GM23338 (cell line): Measurements from ENCODE around the gene MSANTD1. TPM values are rescaled to one million over a fixed set of nuclear protein-coding genes. Genes with fewer than 3 reads are reported as not detected.

Experiments
- ATAC-seq: fragments of 200-7000 bp; cut with Tn5 transposase; 3 replicates; pipeline ENCODE4 v1.9.1; 2020
- DNase-seq: peaks from one replicate; pipeline ENCODE4 v3.0.0-alpha.2; 2015; ENCODE audit warnings: low spot score
- H2AFZ ChIP-seq: fragments of 200-600 bp; sonication (generic); 2 replicates; pipeline ENCODE4 v1.8.0; 2016; ENCODE audit warnings: antibody characterized with exemption, mild to moderate bottlenecking, moderate library complexity
- H3F3A ChIP-seq: fragments of 200-600 bp; sonication (generic); replicated peaks from 2 replicates; pipeline ENCODE4 v1.8.0; 2017; ENCODE audit warnings: antibody characterized with exemption, mixed run types, low read depth
- H3K27ac ChIP-seq: fragments of 200-600 bp; sonication (generic); 2 replicates; pipeline ENCODE4 v1.6.1; 2016; ENCODE audit warnings: low read depth
- H3K27me3 ChIP-seq: fragments of 200-600 bp; sonication (generic); 2 replicates; pipeline ENCODE4 v1.8.0; 2016; ENCODE audit warnings: mild to moderate bottlenecking, mixed run types, moderate library complexity; ENCODE audit not compliant: insufficient read depth
- H3K36me3 ChIP-seq: fragments of 200-600 bp; sonication (generic); 2 replicates; pipeline ENCODE4 v1.8.0; 2016; ENCODE audit warnings: mild to moderate bottlenecking; ENCODE audit not compliant: insufficient read depth
- H3K4me1 ChIP-seq: fragments of 200-600 bp; sonication (generic); 2 replicates; pipeline ENCODE4 v1.8.0; 2016; ENCODE audit warnings: mild to moderate bottlenecking, moderate library complexity; ENCODE audit not compliant: insufficient read depth
- H3K4me2 ChIP-seq: fragments of 200-600 bp; sonication (generic); 2 replicates; pipeline ENCODE4 v1.7.1; 2017; ENCODE audit warnings: mixed run types
- H3K4me3 ChIP-seq: fragments of 200-600 bp; sonication (generic); 2 replicates; pipeline ENCODE4 v1.6.1; 2016; ENCODE audit warnings: mixed run types
- H3K79me2 ChIP-seq: fragments of 200-600 bp; sonication (generic); replicated peaks from 2 replicates; pipeline ENCODE4 v1.8.0; 2017; ENCODE audit warnings: mild to moderate bottlenecking; ENCODE audit not compliant: insufficient read depth
- H3K9me2 ChIP-seq: fragments of 200-600 bp; sonication (generic); 2 replicates; pipeline ENCODE4 v1.8.0; 2017; ENCODE audit not compliant: insufficient read depth
- H4K20me1 ChIP-seq: fragments of 200-600 bp; sonication (generic); replicated peaks from 2 replicates; pipeline ENCODE4 v1.8.0; 2017; ENCODE audit warnings: mild to moderate bottlenecking; ENCODE audit not compliant: insufficient read depth
- H3K27ac Mint-ChIP-seq: 2 replicates; pipeline ENCODE4 v1.8.0; 2020; ENCODE audit warnings: inconsistent platforms, mild to moderate bottlenecking, moderate library complexity, mixed read lengths
- H3K27me3 Mint-ChIP-seq: 3 replicates; pipeline ENCODE4 v1.8.0; 2022; ENCODE audit warnings: low read depth, mild to moderate bottlenecking, moderate library complexity, mixed read lengths, inconsistent platforms; ENCODE audit not compliant: insufficient read depth, poor library complexity
- H3K36me3 Mint-ChIP-seq: 3 replicates; pipeline ENCODE4 v1.8.0; 2021; ENCODE audit warnings: low read depth, mild to moderate bottlenecking, inconsistent platforms, moderate library complexity, mixed read lengths
- H3K4me1 Mint-ChIP-seq: 3 replicates; pipeline ENCODE4 v1.8.0; 2020; ENCODE audit warnings: mild to moderate bottlenecking, inconsistent platforms, mixed read lengths
- H3K4me3 Mint-ChIP-seq: 3 replicates; pipeline ENCODE4 v1.8.0; 2021; ENCODE audit warnings: moderate library complexity, mild to moderate bottlenecking, inconsistent platforms, mixed read lengths
- H3K9me3 Mint-ChIP-seq: 3 replicates; pipeline ENCODE4 v1.8.0; 2020; ENCODE audit warnings: moderate library complexity, mild to moderate bottlenecking, inconsistent platforms, mixed read lengths
- POLR2AphosphoS5 ChIP-seq: IDR thresholded peaks from 2 replicates; pipeline ENCODE4 v1.6.1; 2016; ENCODE audit warnings: antibody characterized with exemption, low read depth
- polyA plus RNA-seq: library from polyadenylated mRNA; unstranded; fragments of >200 nt; fragmentation: Nextera tagmentation; extraction: Ambion mirVana; gene quantifications from 2 replicates; pipeline ENCODE4 v1.2.1, GENCODE V29; 2016
- total RNA-seq: library from RNA; depleted of rRNA; stranded (reverse); fragments of >200 nt; shearing (Covaris generic); gene quantifications from 2 replicates; pipeline ENCODE4 v1.2.3, GENCODE V29; 2014
- TF ChIP-seq, protein P1 (sequence below): fragments of 250-450 bp; sonication (Bioruptor Pico); IDR thresholded peaks from 2 replicates; pipeline ENCODE4 v1.5.0; 2020; ENCODE audit warnings: mild to moderate bottlenecking, moderate library complexity
- TF ChIP-seq, protein P2 (sequence below), 2 experiments: fragments of 200-600 bp in 1 of 2; sonication (generic) in 1 of 2; conservative IDR thresholded peaks; 2 replicates each; pipeline versions ENCODE4 v1.5.1 to v1.6.1; 2016 to 2017; ENCODE audit warnings: antibody characterized with exemption in 2 of 2, low read depth in 2 of 2, mild to moderate bottlenecking in 2 of 2, moderate library complexity in 1 of 2

The MSANTD1 gene
- total and polyA plus RNA-seq, 2 experiments from 2014 or later, result 0.29 to 1.0 TPM

DNA sequence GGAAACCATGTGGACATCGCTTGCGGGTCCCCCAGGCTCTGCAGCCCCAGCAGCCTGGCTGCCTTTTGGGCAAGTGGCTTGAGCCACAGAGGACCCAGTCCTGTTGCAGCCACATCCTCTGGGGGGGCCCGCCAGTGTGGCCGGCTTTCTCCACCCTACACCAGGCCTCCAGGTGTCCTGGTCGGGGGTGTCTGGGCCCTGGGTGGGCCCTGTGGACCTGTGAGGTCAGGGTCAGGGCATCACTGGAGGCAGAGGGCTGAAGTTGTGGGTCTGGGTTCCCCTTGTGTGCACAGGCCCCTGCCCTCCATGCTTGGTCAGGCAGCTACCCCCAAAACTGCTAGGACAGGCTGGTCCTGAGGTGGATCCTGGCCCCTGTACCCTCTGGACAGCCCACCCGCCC lies 3.3 kb upstream of the MSANTD1 start (continued):
- TF ChIP-seq, protein P1, sequence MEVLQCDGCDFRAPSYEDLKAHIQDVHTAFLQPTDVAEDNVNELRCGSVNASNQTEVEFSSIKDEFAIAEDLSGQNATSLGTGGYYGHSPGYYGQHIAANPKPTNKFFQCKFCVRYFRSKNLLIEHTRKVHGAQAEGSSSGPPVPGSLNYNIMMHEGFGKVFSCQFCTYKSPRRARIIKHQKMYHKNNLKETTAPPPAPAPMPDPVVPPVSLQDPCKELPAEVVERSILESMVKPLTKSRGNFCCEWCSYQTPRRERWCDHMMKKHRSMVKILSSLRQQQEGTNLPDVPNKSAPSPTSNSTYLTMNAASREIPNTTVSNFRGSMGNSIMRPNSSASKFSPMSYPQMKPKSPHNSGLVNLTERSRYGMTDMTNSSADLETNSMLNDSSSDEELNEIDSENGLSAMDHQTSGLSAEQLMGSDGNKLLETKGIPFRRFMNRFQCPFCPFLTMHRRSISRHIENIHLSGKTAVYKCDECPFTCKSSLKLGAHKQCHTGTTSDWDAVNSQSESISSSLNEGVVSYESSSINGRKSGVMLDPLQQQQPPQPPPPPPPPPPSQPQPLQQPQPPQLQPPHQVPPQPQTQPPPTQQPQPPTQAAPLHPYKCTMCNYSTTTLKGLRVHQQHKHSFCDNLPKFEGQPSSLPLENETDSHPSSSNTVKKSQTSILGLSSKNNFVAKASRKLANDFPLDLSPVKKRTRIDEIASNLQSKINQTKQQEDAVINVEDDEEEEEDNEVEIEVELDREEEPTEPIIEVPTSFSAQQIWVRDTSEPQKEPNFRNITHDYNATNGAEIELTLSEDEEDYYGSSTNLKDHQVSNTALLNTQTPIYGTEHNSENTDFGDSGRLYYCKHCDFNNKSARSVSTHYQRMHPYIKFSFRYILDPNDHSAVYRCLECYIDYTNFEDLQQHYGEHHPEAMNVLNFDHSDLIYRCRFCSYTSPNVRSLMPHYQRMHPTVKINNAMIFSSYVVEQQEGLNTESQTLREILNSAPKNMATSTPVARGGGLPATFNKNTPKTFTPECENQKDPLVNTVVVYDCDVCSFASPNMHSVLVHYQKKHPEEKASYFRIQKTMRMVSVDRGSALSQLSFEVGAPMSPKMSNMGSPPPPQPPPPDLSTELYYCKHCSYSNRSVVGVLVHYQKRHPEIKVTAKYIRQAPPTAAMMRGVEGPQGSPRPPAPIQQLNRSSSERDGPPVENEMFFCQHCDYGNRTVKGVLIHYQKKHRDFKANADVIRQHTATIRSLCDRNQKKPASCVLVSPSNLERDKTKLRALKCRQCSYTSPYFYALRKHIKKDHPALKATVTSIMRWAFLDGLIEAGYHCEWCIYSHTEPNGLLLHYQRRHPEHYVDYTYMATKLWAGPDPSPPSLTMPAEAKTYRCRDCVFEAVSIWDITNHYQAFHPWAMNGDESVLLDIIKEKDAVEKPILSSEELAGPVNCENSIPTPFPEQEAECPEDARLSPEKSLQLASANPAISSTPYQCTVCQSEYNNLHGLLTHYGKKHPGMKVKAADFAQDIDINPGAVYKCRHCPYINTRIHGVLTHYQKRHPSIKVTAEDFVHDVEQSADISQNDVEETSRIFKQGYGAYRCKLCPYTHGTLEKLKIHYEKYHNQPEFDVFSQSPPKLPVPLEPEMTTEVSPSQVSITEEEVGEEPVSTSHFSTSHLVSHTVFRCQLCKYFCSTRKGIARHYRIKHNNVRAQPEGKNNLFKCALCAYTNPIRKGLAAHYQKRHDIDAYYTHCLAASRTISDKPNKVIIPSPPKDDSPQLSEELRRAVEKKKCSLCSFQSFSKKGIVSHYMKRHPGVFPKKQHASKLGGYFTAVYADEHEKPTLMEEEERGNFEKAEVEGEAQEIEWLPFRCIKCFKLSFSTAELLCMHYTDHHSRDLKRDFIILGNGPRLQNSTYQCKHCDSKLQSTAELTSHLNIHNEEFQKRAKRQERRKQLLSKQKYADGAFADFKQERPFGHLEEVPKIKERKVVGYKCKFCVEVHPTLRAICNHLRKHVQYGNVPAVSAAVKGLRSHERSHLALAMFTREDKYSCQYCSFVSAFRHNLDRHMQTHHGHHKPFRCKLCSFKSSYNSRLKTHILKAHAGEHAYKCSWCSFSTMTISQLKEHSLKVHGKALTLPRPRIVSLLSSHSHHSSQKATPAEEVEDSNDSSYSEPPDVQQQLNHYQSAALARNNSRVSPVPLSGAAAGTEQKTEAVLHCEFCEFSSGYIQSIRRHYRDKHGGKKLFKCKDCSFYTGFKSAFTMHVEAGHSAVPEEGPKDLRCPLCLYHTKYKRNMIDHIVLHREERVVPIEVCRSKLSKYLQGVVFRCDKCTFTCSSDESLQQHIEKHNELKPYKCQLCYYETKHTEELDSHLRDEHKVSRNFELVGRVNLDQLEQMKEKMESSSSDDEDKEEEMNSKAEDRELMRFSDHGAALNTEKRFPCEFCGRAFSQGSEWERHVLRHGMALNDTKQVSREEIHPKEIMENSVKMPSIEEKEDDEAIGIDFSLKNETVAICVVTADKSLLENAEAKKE (CRISPR knock-in tag), result no peak
- TF ChIP-seq POLR2AphosphoS5, result no peak

DNA sequence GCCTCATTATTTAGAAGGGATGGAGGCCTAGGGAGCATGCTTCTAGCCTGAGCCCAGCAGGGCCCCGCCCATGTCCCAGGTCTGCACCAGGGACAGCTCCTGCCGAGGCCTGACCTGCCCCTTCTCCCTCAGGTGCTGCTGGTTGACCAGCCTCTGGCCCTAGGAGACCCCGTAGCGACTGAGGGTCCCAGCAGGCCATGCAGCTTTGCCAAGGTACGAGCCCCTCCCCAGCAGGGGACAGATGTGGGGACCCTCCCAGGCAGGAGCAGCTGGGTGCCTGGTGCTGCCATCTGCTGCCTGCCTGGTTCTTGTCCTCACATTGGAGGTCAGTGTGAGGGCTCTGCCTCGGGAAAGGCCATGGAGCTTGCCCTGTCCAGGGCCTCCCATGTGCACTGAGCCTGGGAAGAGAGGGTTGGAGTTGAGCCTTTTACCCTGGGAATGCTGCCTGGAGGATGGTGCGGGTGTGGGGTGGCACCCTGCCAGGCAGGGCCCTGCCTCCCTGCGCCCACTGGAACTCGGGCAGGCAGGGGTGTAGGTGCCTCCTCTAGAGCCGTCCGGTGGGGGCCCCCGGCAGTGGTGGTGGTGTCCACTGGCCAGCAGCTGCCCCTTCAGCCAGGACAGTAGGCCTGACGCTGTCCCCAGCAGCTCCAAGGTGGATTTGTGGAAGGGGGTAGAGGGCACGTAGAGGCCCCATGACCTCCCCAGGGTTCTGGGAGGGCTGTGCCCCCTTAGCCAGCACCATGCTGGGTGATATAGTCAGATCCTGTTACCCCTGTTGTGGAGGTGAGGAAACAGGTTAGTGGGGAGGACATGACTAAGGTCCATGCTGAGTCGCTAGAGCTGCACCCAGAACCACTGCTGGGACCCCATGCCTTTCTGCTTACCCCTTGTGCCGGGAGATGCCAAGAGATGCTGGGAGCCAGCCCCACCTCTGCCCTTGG lies 2.2 kb upstream of the MSANTD1 start:
- no peak overlapping the region for H3K4me3 Mint-ChIP-seq
- Histone ChIP-seq H3K4me1 (no peaks in the 10 kb centered on the region), H3K27ac (no peak overlapping the region), H3K4me2 (no peak overlapping the region), H3K9me2 (no peaks in the 10 kb centered on the region), H3K79me2 (no peaks in the 10 kb centered on the region), H3K36me3 (no peaks in the 10 kb centered on the region), H3F3A (no peaks in the 10 kb centered on the region), H3K4me3 (no peak overlapping the region), H2AFZ (no peak overlapping the region), H3K27me3 (no peaks in the 10 kb centered on the region), H4K20me1 (peaks cover 11% of the 10 kb centered on the region)
- H3K4me1 Mint-ChIP-seq, result peaks cover 26% of the 10 kb centered on the region
- peaks cover 6% of the 10 kb centered on the region; the same call in 1 of the 3 replicates for H3K36me3 Mint-ChIP-seq
- peaks cover 6% of the 10 kb centered on the region for H3K27me3 Mint-ChIP-seq
- no peak for ATAC-seq
- no peak overlapping the region for H3K27ac Mint-ChIP-seq
- no peaks in the 10 kb centered on the region; the same call in 2 of the 3 replicates for H3K9me3 Mint-ChIP-seq
- no peak for DNase-seq
- TF ChIP-seq, protein P1 (CRISPR knock-in tag), result no peak
- TF ChIP-seq, protein P2, sequence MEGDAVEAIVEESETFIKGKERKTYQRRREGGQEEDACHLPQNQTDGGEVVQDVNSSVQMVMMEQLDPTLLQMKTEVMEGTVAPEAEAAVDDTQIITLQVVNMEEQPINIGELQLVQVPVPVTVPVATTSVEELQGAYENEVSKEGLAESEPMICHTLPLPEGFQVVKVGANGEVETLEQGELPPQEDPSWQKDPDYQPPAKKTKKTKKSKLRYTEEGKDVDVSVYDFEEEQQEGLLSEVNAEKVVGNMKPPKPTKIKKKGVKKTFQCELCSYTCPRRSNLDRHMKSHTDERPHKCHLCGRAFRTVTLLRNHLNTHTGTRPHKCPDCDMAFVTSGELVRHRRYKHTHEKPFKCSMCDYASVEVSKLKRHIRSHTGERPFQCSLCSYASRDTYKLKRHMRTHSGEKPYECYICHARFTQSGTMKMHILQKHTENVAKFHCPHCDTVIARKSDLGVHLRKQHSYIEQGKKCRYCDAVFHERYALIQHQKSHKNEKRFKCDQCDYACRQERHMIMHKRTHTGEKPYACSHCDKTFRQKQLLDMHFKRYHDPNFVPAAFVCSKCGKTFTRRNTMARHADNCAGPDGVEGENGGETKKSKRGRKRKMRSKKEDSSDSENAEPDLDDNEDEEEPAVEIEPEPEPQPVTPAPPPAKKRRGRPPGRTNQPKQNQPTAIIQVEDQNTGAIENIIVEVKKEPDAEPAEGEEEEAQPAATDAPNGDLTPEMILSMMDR (conservative IDR thresholded peaks at IDR 0.05; ENCODE audit: low read depth in 2 of 2), result peak in 1 of 2 experiments; percentile 41; a peak in 2 of 4 replicates
